ENCODE results near the gene ADGRD1.
"Not testable (repeated sequence)": the region's sequence is repeated elsewhere in the genome, so short reads cannot be mapped to it uniquely, and the experiment has no call there.

The ADGRD1 gene

GRCh38 chr12:130936561-130936960 lies 17.1 kb upstream of the ADGRD1 start:
- no peak for FAIRE-seq

DNA sequence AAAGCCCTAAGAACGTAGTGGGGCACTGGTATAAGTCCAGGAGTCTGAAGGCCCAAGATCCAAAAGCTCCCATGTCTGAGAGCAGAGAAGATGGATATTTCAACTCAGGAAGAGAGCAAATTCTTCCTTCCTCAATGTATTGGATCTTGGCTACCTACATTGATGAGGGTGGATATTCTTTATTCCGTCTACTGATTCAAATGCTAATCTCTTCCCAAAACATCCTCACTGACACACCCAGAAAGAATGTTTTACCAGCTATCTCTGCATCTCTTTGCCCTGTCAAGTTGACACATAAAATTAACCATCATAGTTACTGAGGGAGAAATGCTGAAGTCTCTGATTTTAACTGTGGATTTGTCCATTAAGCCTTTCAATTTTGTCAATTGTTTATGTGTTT lies 16.6 kb upstream of the ADGRD1 start:
- FAIRE-seq, result no peak

More at GRCh38 chr12:130936561-130936960, 17.1 kb upstream of the ADGRD1 start:
- no peak for DNase-seq (ENCODE audit: extremely low spot score, insufficient read length, low read depth)

DNA sequence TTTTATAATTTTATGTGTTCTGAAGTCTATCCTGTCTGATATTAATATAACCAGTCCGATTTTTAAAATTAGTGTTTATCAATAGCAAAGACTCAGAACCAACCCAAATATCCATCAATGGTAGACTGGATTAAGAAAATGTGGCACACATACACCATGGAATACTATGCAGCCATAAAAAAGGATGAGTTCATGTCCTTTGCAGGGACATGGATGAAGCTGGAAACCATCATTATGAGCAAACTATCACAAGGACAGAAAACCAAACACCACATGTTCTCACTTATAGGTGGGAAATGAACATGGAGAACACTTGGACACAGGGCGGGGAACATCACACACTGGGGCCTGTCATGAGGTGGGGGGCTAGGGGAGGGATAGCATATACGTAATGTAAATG lies 16.2 kb upstream of the ADGRD1 start:
- not testable (repeated sequence) for DNase-seq (ENCODE audit: extremely low spot score, insufficient read length, low read depth); FAIRE-seq

More for the DNA sequence above, 16.6 kb upstream of the ADGRD1 start:
- DNase-seq (ENCODE audit: extremely low spot score, insufficient read length, low read depth), result no peak

- FAIRE-seq (no peak), DNase-seq (ENCODE audit: extremely low spot score, insufficient read length, low read depth) (no peak)
Observed at GRCh38 chr12:130938186-130938585, 15.5 kb upstream of the ADGRD1 start.

DNA sequence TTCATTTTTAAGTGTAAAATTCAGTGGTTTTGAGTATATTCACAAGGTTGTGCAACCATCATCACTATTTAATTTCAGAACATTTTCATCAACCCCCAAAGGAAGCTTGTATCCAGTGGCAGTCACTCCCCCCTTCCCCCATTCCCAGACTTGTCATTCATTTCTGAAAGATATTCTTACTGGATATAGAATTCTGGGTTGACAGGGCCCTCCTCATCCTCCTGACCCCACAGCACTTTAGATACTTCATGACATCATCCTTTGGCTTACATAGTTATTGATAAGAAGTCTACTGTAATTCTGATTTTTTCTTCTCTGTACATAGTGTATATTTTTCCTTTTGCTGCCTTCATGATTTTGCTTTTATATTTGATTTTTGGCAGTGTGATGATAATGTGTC lies 8.8 kb upstream of the ADGRD1 start:
- FAIRE-seq (no peak), DNase-seq (ENCODE audit: extremely low spot score, insufficient read length, low read depth) (no peak)

GRCh38 chr12:130945786-130946492 lies 7.8 kb upstream of the ADGRD1 start:
- DNase-seq (ENCODE audit: extremely low spot score, insufficient read length, low read depth), result no peak

GRCh38 chr12:130947028-130947613 lies 6.6 kb upstream of the ADGRD1 start:
- no peak for DNase-seq (ENCODE audit: extremely low spot score, insufficient read length, low read depth)
- no peak for FAIRE-seq

More at GRCh38 chr12:130945786-130946492, 7.8 kb upstream of the ADGRD1 start:
- FAIRE-seq, result no peak

DNA sequence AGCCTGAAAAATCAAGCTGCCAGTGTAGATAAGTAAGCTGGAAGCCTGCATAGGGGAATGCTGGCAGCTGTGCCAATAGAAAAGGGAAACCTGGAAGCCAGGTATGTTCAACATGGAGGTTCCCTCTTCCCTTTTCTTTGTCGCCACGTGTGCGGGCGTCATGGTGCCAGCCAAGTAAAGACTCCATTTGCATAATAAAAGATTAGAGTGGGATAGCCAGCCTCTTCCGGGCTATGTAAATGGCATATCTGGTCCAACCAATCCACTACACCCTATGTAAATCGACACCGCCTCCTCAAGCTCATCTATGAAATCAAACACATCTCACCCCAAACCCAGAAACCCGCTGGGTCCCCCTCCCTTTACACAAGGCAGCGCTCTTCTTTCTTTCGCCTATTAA lies 5.6 kb upstream of the ADGRD1 start:
- DNase-seq (ENCODE audit: extremely low spot score, insufficient read length, low read depth), result no peak
- FAIRE-seq, result no peak

GRCh38 chr12:130948751-130949150 lies 5.0 kb upstream of the ADGRD1 start:
- FAIRE-seq, result no peak
- DNase-seq (ENCODE audit: extremely low spot score, insufficient read length, low read depth), result no peak

DNA sequence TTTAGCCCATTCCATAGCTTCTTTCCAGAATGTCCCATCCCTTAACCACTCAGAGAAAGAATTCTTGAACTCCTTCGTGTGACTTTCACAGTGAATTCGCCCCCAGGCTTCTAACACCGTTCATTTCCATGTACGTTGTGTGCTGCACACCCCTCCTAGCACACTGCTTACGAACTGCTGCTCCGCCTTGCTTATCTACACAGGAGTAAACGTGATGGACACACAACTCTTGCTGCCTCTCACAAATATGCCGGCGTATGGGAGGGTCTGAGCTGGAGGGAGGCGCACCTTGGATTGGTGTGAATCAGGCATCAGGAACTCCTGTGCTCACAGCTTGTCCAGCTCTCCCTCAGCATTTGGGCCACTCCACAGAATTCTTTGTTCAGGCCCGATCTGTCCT lies 3.9 kb upstream of the ADGRD1 start:
- no peak for FAIRE-seq

DNA sequence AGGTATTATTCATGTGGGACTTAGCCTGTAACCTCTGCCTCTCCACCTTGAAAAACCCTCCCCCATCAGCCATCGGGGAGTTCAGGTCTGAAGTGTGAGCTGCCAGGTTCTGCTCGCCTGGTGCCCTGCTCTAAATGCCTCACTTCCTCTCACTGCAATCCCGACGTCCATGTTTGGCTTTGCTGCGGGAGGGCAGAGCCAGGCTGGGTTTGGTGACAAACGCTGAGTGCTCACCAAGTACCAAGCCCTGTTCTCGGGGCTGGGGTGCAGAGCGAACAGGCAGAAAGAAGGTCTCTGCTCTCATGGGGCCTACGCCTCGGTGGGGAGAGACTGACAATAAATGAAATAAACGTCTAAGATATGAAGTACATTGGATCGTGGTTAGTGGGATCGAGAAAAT lies 2.1 kb upstream of the ADGRD1 start:
- no peak for FAIRE-seq
- no peak for DNase-seq (ENCODE audit: extremely low spot score, insufficient read length, low read depth)

More for the DNA sequence above, 3.9 kb upstream of the ADGRD1 start:
- no peak for DNase-seq (ENCODE audit: extremely low spot score, insufficient read length, low read depth)

- FAIRE-seq (no peak), DNase-seq (ENCODE audit: extremely low spot score, insufficient read length, low read depth) (no peak)
Observed at GRCh38 chr12:130952171-130952954, 1.3 kb upstream of the ADGRD1 start.

DNA sequence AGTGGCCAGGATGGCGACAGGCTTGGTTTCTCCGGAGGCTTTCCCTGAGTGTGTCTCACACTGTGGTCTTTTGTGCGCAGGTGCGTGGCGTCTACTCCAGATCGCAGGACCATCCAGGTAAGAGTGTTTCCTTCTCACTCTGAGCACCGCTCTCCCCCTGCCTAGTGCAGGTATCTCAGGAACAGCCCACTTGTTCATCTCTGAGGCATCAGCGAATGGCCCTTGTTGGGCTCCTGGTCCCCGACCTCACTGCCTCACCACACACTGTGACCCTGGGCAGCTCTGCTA lies 781 bp downstream of the ADGRD1 start:
- FAIRE-seq (no peak), DNase-seq (ENCODE audit: extremely low spot score, insufficient read length, low read depth) (no peak)

GRCh38 chr12:130955238-130955816 lies 1.6 kb downstream of the ADGRD1 start:
- no peak for DNase-seq (ENCODE audit: extremely low spot score, insufficient read length, low read depth)
- no peak for FAIRE-seq

DNA sequence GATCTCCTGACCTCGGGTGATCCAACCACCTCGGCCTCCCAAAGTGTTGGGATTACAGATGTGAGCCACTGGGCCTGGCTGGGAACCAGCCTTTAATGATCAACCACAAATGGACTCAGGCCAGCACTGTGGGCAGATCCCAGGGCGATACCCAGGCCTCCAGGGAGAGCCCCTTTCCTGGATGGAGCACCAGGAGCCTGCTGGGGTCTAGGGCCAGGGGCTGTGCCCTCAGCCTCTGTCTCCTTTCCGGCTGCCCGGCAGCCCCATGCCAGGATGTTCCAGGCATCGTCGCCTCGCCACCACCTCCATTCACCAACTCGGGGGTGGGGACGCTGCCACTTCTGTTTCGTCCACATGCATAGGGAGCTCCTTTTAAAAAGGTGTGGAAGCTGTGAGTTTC lies 2.3 kb downstream of the ADGRD1 start:
- FAIRE-seq, result no peak
- DNase-seq (ENCODE audit: extremely low spot score, insufficient read length, low read depth), result no peak

GRCh38 chr12:130956456-130957303 lies 3.0 kb downstream of the ADGRD1 start:
- FAIRE-seq (no peak), DNase-seq (ENCODE audit: extremely low spot score, insufficient read length, low read depth) (no peak)

DNA sequence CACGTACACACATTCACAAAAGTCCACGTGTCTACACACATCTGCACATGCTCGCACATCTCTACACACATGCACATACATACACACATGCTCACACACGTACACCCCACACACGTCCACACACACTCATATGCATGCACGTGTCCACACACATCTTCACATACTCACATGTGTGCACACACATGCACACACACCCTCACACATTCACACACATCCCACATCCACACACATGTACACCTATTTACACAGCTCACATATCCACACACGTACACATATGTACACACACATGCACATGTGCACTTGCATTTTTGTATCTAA lies 3.6 kb downstream of the ADGRD1 start:
- DNase-seq (ENCODE audit: extremely low spot score, insufficient read length, low read depth) (no peak), FAIRE-seq (no peak)

- DNase-seq (ENCODE audit: extremely low spot score, insufficient read length, low read depth) (no peak), FAIRE-seq (no peak)
Observed at GRCh38 chr12:130958557-130959140, 4.9 kb downstream of the ADGRD1 start.

GRCh38 chr12:130959632-130960031 lies 5.9 kb downstream of the ADGRD1 start:
- FAIRE-seq (no peak), DNase-seq (ENCODE audit: extremely low spot score, insufficient read length, low read depth) (no peak)

DNA sequence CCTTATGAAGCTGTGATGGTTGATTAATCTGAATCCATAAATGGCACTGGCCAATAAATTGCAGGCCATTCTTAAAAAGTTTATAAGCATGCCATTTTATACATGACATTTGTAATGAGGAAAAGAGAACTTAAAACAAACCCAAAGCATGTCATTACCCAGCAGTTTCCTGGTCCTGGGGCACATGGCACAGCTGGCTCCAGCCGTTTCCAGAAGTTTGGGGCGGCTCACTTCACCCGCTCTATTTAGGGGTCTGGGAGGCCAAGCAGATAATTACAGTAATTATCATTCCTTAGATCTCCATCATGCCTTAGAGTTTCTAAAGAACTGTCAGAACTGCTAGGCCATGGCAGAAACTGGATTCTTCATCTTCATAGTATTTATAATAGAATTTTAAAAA lies 6.4 kb downstream of the ADGRD1 start:
- DNase-seq (ENCODE audit: extremely low spot score, insufficient read length, low read depth) (no peak), FAIRE-seq (no peak)

Data from GM18507 (cell line).